ENCODE data around the gene EPHB4. TPM values are rescaled to one million over a fixed set of nuclear protein-coding genes. Genes with fewer than 3 reads are reported as not detected.
"Not testable (repeated sequence)": the region's sequence is repeated elsewhere in the genome, so short reads cannot be mapped to it uniquely, and the experiment has no call there.

Gene EPHB4
- total RNA-seq, 2 experiments from 2014 or later: 2.5 to 2.9 TPM

DNA sequence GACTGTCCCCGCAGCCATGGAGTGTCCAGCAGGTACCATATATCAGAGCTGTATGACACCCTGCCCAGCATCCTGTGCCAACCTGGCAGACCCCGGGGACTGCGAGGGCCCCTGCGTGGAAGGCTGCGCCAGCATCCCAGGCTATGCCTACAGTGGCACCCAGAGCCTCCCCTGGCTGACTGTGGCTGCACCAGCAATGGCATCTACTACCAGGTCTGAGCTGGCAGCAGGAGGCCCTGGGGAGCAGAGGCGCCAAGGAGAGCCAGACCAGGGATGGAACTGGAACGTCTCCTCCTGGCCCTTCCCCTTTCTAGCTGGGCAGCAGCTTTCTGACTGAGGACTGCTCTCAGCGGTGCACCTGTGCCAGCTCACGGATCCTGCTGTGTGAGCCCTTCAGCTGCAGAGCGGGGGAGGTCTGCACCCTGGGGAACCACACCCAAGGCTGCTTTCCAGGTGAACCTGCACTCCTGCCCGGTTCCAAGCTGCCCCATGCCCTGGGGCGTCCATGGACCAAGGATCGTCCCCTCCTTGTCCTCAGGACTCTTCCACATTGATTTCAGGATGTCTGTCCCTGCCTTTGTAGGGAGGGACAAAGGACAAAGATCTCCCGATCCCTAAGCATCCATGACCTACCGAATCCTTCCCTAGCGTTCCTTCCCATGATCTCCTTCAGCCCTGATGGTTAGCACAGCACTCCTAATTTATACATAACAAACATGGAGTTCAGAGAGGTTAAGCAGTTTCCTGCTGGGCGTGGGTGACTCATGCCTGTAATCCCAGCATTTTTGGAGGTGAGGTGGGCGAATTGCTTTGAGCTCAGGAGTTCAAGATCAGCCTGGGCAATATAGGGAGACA lies 33.3 kb downstream of the EPHB4 start:
- DNase-seq: no peak
- H3K4me1 Mint-ChIP-seq: no peaks in the 10 kb centered on the region
- no peak overlapping the region for H3K4me3 Mint-ChIP-seq
- H3K36me3 Mint-ChIP-seq: no peaks in the 10 kb centered on the region
- H3K27me3 Mint-ChIP-seq: peaks cover 13% of the 10 kb centered on the region
- no peaks in the 10 kb centered on the region for H3K9me3 Mint-ChIP-seq
- H3K27ac Mint-ChIP-seq: no peak overlapping the region

- DNase-seq: no peak
- Mint-ChIP-seq H3K9me3 (no peaks in the 10 kb centered on the region), H3K36me3 (no peaks in the 10 kb centered on the region), H3K27me3 (peaks cover 14% of the 10 kb centered on the region), H3K4me1 (no peaks in the 10 kb centered on the region), H3K27ac (no peak overlapping the region), H3K4me3 (no peak overlapping the region)
These were observed 35.2 kb downstream of the EPHB4 start for GRCh38 chr7:100791881-100792666.

- H3K4me1 Mint-ChIP-seq: no peaks in the 10 kb centered on the region
- DNase-seq: no peak
- H3K9me3 Mint-ChIP-seq: no peaks in the 10 kb centered on the region
- peaks cover 27% of the 10 kb centered on the region for H3K27me3 Mint-ChIP-seq
- H3K27ac Mint-ChIP-seq: no peak overlapping the region
- H3K4me3 Mint-ChIP-seq: no peak overlapping the region
- H3K36me3 Mint-ChIP-seq: no peaks in the 10 kb centered on the region
These were observed 38.3 kb downstream of the EPHB4 start for GRCh38 chr7:100789055-100789454.

- peaks cover 31% of the 10 kb centered on the region for H3K27me3 Mint-ChIP-seq
- no peaks in the 10 kb centered on the region for H3K36me3 Mint-ChIP-seq
- no peaks in the 10 kb centered on the region for H3K4me1 Mint-ChIP-seq
- H3K27ac Mint-ChIP-seq: no peak overlapping the region
- no peak overlapping the region for H3K4me3 Mint-ChIP-seq
- DNase-seq: no peak
- peaks cover 2% of the 10 kb centered on the region for H3K9me3 Mint-ChIP-seq
These were observed 41.0 kb downstream of the EPHB4 start for GRCh38 chr7:100786323-100786722.

GRCh38 chr7:100785878-100786277 lies 41.4 kb downstream of the EPHB4 start:
- H3K4me1 Mint-ChIP-seq: no peaks in the 10 kb centered on the region
- no peak overlapping the region for H3K4me3 Mint-ChIP-seq
- H3K9me3 Mint-ChIP-seq: peaks cover 2% of the 10 kb centered on the region
- peaks cover 32% of the 10 kb centered on the region for H3K27me3 Mint-ChIP-seq
- H3K27ac Mint-ChIP-seq: no peak overlapping the region
- no peak for DNase-seq
- H3K36me3 Mint-ChIP-seq: no peaks in the 10 kb centered on the region

DNA sequence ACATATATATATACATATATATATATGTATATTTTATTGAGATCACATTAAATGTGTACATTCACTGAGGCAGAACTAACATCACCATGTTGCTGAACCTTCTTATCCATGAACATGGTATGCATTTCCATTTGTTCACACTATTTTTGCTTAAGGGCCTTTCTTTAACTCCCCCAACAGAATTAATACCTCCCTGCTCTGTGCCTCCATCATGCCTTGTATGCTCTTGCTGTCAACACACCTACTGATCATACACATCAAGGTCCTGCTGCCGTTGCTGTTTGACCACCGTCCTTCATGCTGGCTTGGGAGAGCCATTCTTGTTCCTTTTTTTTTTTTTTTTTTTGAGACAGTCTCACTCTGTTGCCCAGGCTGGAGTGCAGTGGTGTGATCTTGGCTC lies 43.5 kb downstream of the EPHB4 start:
- no peak overlapping the region for H3K27ac Mint-ChIP-seq
- H3K4me1 Mint-ChIP-seq: no peaks in the 10 kb centered on the region
- no peak overlapping the region for H3K4me3 Mint-ChIP-seq
- H3K36me3 Mint-ChIP-seq: no peaks in the 10 kb centered on the region
- peaks cover 27% of the 10 kb centered on the region for H3K27me3 Mint-ChIP-seq
- peaks cover 2% of the 10 kb centered on the region for H3K9me3 Mint-ChIP-seq
- no peak for DNase-seq

DNA sequence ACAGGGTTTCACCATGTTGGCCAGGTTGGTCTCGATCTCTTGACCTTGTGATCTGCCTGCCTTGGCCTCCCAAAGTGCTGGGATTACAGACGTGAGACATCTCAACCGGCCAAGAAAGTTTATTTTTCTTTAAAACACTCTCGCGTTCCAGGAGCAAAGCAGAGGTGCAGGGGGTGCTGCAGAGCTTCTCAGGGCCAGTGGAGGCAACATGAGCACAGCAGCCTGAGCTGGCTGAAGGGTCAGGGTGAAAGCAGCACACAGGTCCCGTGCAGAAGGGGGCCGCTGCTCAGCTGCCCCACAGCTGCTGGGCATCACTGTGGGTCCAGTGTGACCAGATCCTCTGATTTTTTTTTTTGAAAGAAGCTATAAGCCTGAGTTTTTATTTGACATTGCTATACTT lies 46.1 kb downstream of the EPHB4 start:
- Mint-ChIP-seq H3K27ac (no peak overlapping the region), H3K4me1 (no peaks in the 10 kb centered on the region), H3K9me3 (peaks cover 2% of the 10 kb centered on the region), H3K27me3 (peaks cover 24% of the 10 kb centered on the region), H3K4me3 (no peak overlapping the region), H3K36me3 (no peaks in the 10 kb centered on the region)
- no peak for DNase-seq

- no peak overlapping the region for H3K4me3 Mint-ChIP-seq
- DNase-seq: no peak
- no peak overlapping the region for H3K27ac Mint-ChIP-seq
- no peaks in the 10 kb centered on the region for H3K36me3 Mint-ChIP-seq
- H3K4me1 Mint-ChIP-seq: no peaks in the 10 kb centered on the region
- H3K9me3 Mint-ChIP-seq: peaks cover 2% of the 10 kb centered on the region
- H3K27me3 Mint-ChIP-seq: peaks cover 18% of the 10 kb centered on the region
These were observed 48.0 kb downstream of the EPHB4 start for GRCh38 chr7:100779359-100779758.

- Mint-ChIP-seq H3K4me3 (no peak overlapping the region), H3K27me3 (peaks cover 15% of the 10 kb centered on the region), H3K27ac (no peak overlapping the region), H3K9me3 (no peaks in the 10 kb centered on the region), H3K4me1 (no peaks in the 10 kb centered on the region), H3K36me3 (no peaks in the 10 kb centered on the region)
- no peak for DNase-seq
These were observed 49.2 kb downstream of the EPHB4 start for GRCh38 chr7:100778061-100778621.

DNA sequence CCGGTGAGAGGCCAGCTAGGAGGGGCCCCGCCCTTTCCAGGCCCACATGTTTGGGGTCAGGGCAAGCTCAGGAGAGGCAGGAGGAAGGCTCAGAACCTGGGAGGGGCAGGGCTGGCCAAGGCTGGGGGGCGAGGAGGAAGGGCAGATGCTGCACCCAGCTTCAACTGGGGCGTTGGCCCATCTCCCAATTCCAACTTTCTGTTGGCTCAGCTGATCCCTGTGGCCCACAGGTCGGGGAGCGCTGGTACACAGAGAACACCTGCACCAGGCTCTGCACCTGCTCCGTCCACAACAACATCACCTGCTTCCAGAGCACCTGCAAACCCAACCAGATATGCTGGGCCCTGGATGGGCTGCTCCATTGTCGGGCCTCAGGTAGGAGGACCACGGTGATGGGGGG lies 53.8 kb downstream of the EPHB4 start:
- DNase-seq: no peak
- Mint-ChIP-seq H3K36me3 (no peaks in the 10 kb centered on the region), H3K27me3 (peaks cover 6% of the 10 kb centered on the region), H3K9me3 (no peaks in the 10 kb centered on the region), H3K4me1 (no peaks in the 10 kb centered on the region), H3K27ac (no peak overlapping the region), H3K4me3 (no peak overlapping the region)

DNA sequence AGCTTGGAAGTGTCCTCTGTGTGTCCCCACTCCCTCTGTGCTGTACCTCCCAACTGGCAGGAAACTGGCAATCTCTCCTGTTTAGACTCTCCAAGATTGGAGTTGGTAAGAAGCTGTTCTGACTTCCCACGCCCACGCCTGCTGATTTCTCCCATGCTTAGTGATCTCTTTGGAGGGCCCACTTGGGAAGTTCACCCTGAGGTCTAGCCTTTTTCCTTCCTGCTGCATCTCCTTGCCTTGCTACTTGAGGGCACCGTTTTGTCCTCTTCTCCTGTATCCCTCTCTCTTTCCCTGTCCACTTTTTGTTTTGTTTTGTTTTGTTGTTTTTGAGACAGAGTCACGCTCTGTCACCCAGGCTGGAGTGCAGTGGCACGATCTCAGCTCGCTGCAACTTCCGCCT lies 58.5 kb downstream of the EPHB4 start:
- H3K27ac Mint-ChIP-seq: no peak overlapping the region
- no peak overlapping the region for H3K4me3 Mint-ChIP-seq
- no peak for DNase-seq
- no peaks in the 10 kb centered on the region for H3K4me1 Mint-ChIP-seq
- no peaks in the 10 kb centered on the region for H3K9me3 Mint-ChIP-seq
- H3K27me3 Mint-ChIP-seq: no peaks in the 10 kb centered on the region
- H3K36me3 Mint-ChIP-seq: no peaks in the 10 kb centered on the region

- Mint-ChIP-seq H3K27me3 (no peaks in the 10 kb centered on the region), H3K4me3 (no peak overlapping the region), H3K27ac (no peak overlapping the region), H3K4me1 (no peaks in the 10 kb centered on the region), H3K36me3 (no peaks in the 10 kb centered on the region), H3K9me3 (no peaks in the 10 kb centered on the region)
- no peak for DNase-seq
These were observed 62.1 kb downstream of the EPHB4 start for GRCh38 chr7:100765250-100765649.

GRCh38 chr7:100764841-100765240 lies 62.5 kb downstream of the EPHB4 start:
- Mint-ChIP-seq H3K27ac (no peak overlapping the region), H3K9me3 (no peaks in the 10 kb centered on the region), H3K27me3 (no peaks in the 10 kb centered on the region), H3K4me1 (no peaks in the 10 kb centered on the region), H3K4me3 (no peak overlapping the region), H3K36me3 (no peaks in the 10 kb centered on the region)
- DNase-seq: no peak

GRCh38 chr7:100763556-100764140 lies 63.7 kb downstream of the EPHB4 start:
- no peak for DNase-seq
- H3K27ac Mint-ChIP-seq: no peak overlapping the region
- no peak overlapping the region for H3K4me3 Mint-ChIP-seq
- H3K9me3 Mint-ChIP-seq: no peaks in the 10 kb centered on the region
- no peaks in the 10 kb centered on the region for H3K27me3 Mint-ChIP-seq
- no peaks in the 10 kb centered on the region for H3K36me3 Mint-ChIP-seq
- no peaks in the 10 kb centered on the region for H3K4me1 Mint-ChIP-seq

DNA sequence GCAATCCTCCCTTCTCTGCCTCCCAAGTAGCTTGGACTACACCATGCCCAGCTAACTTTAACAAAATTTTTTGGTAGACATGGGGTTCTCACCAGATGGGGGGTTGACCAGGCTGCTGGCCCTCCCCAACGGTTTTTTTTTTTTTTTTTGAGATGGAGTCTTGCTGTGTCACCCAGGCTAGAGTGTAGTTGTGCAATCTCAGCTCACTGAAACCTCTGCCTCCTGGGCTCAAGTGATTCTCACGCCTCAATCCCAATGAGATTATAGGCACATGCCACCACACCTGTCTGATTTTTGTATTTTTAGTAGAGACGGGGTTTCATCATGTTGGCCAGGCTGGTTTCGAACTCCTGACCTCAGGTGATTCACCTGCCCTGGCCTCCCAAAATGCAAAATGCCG lies 64.5 kb downstream of the EPHB4 start:
- not testable (repeated sequence) for DNase-seq, H3K9me3 Mint-ChIP-seq, H3K4me1 Mint-ChIP-seq, H3K27me3 Mint-ChIP-seq, H3K36me3 Mint-ChIP-seq, H3K27ac Mint-ChIP-seq, H3K4me3 Mint-ChIP-seq

All from activated naive CD8-positive, alpha-beta T cell treated with anti-CD3 and anti-CD28 coated beads for 36 hours (primary cell).